Astrocyte of the spinal cord (primary cell): ENCODE measurements around the gene ZC3H7B.

Source experiments
- DNase-seq: peaks from one replicate; pipeline ENCODE4 v3.0.0; 2011; ENCODE audit warnings: low read depth, low spot score
- H3K4me3 ChIP-seq: 2 replicates; pipeline ENCODE4 v1.5.1; 2011; ENCODE audit warnings: low read depth, mild to moderate bottlenecking, low read length, moderate library complexity
- CTCF ChIP-seq: IDR thresholded peaks from 2 replicates; pipeline ENCODE4 v1.5.1; 2012; ENCODE audit warnings: low read depth, mild to moderate bottlenecking, low read length, inconsistent platforms
- in situ Hi-C: cut with HindIII; loops from 2 replicates; pipeline ENCODE4 v1.10.0; 2017; ENCODE audit warnings: low sequenced_read_pairs

The ZC3H7B gene

GRCh38 chr22:41338614-41339212, 37.4 kb downstream of the ZC3H7B start:
- H3K4me3 ChIP-seq = no peak overlapping the region
- in situ Hi-C loops = no loop called here
- DNase-seq = no peak
- TF ChIP-seq CTCF = no peak

GRCh38 chr22:41339823-41340222, 38.5 kb downstream of the ZC3H7B start:
- no peak for TF ChIP-seq CTCF
- in situ Hi-C loops = no loop called here
- no peak overlapping the region for H3K4me3 ChIP-seq
- DNase-seq = no peak

- no peak for DNase-seq
- in situ Hi-C loops = no loop called here
- TF ChIP-seq CTCF = no peak
- no peak overlapping the region for H3K4me3 ChIP-seq
These were observed 39.0 kb downstream of the ZC3H7B start for GRCh38 chr22:41340357-41340756.

GRCh38 chr22:41341012-41341411, 39.7 kb downstream of the ZC3H7B start:
- DNase-seq = no peak
- H3K4me3 ChIP-seq = no peak overlapping the region
- no peak for TF ChIP-seq CTCF
- in situ Hi-C loops = no loop called here

- in situ Hi-C loops = no loop called here
- TF ChIP-seq CTCF = no peak
- no peak for DNase-seq
- no peak overlapping the region for H3K4me3 ChIP-seq
These were observed 40.7 kb downstream of the ZC3H7B start for GRCh38 chr22:41341990-41342389.

- DNase-seq = no peak
- no peak overlapping the region for H3K4me3 ChIP-seq
- in situ Hi-C loops = no loop called here
- no peak for TF ChIP-seq CTCF
These were observed 42.0 kb downstream of the ZC3H7B start for GRCh38 chr22:41343300-41343699.

GRCh38 chr22:41343717-41344116, 42.4 kb downstream of the ZC3H7B start:
- no peak overlapping the region for H3K4me3 ChIP-seq
- in situ Hi-C loops = no loop called here
- no peak for DNase-seq
- no peak for TF ChIP-seq CTCF
